MM.1S (cell line): ENCODE measurements around the gene DENND1A.

Experiments used
- DNase-seq: peaks from one replicate; pipeline ENCODE4 v3.0.0-alpha.2; 2015
- H2AFZ ChIP-seq: fragments of 300-600 bp; sonication (generic); 2 replicates; pipeline ENCODE4 v1.6.0; 2016; ENCODE audit warnings: antibody characterized with exemption, low read length
- H3F3A ChIP-seq: fragments of 300-600 bp; sonication (generic); 2 replicates; pipeline ENCODE4 v1.6.1; 2016; ENCODE audit warnings: mild to moderate bottlenecking, antibody characterized with exemption, low read length, moderate library complexity, mixed read lengths; ENCODE audit not compliant: insufficient read depth
- H3K27ac ChIP-seq: fragments of 300-600 bp; sonication (generic); 2 replicates; pipeline ENCODE4 v1.5.1; 2016; ENCODE audit warnings: mild to moderate bottlenecking, low read length
- H3K27me3 ChIP-seq: fragments of 300-600 bp; sonication (generic); replicated peaks from 2 replicates; pipeline ENCODE4 v1.6.0; 2016; ENCODE audit warnings: low read length; ENCODE audit not compliant: insufficient read depth
- H3K36me3 ChIP-seq: fragments of 300-600 bp; sonication (generic); replicated peaks from 2 replicates; pipeline ENCODE4 v1.6.1; 2016; ENCODE audit warnings: mild to moderate bottlenecking, low read length, mixed read lengths; ENCODE audit not compliant: insufficient read depth
- H3K4me1 ChIP-seq: fragments of 300-600 bp; sonication (generic); 2 replicates; pipeline ENCODE4 v1.6.1; 2016; ENCODE audit warnings: low read length, mixed read lengths
- H3K4me2 ChIP-seq: fragments of 300-600 bp; sonication (generic); 2 replicates; pipeline ENCODE4 v1.6.0; 2016; ENCODE audit warnings: low read depth, low read length
- H3K4me3 ChIP-seq: fragments of 300-600 bp; sonication (generic); 2 replicates; pipeline ENCODE4 v1.5.1; 2016; ENCODE audit warnings: low read length, mixed read lengths
- H3K79me2 ChIP-seq: fragments of 300-600 bp; sonication (generic); 2 replicates; pipeline ENCODE4 v1.6.1; 2016; ENCODE audit warnings: mixed run types, low read length, mixed read lengths
- H3K9ac ChIP-seq: fragments of 300-600 bp; sonication (generic); 2 replicates; pipeline ENCODE4 v1.6.1; 2016; ENCODE audit warnings: low read length, mixed read lengths
- H3K9me2 ChIP-seq: fragments of 300-600 bp; sonication (generic); replicated peaks from 2 replicates; pipeline ENCODE4 v1.6.1; 2016; ENCODE audit warnings: mild to moderate bottlenecking, low read length, mixed read lengths; ENCODE audit not compliant: insufficient read depth
- H3K9me3 ChIP-seq: fragments of 300-600 bp; sonication (generic); replicated peaks from 2 replicates; pipeline ENCODE4 v1.6.1; 2016; ENCODE audit warnings: mild to moderate bottlenecking, low read length, mixed read lengths; ENCODE audit not compliant: insufficient read depth
- H4K20me1 ChIP-seq: fragments of 300-600 bp; sonication (generic); 2 replicates; pipeline ENCODE4 v1.6.1; 2016; ENCODE audit warnings: mild to moderate bottlenecking, low read length, moderate library complexity, mixed read lengths; ENCODE audit not compliant: insufficient read depth
- CTCF ChIP-seq: fragments of 300-600 bp; sonication (generic); IDR thresholded peaks from 2 replicates; pipeline ENCODE4 v1.5.1; 2016; ENCODE audit warnings: antibody characterized with exemption, low read length, mixed read lengths
- EZH2 ChIP-seq: fragments of 300-600 bp; sonication (generic); optimal IDR thresholded peaks from 2 replicates; pipeline ENCODE3; 2017; ENCODE audit warnings: low read depth, mild to moderate bottlenecking, antibody characterized with exemption, low read length, mixed read lengths
- EZH2phosphoT487 ChIP-seq: fragments of 300-600 bp; sonication (generic); IDR thresholded peaks from 2 replicates; pipeline ENCODE4 v1.6.1; 2018; ENCODE audit warnings: antibody characterized with exemption, low read length

Gene DENND1A

GRCh38 chr9:123647145-123647544, 282.8 kb downstream of the DENND1A start:
- no peaks in the 10 kb centered on the region for H3K4me1 ChIP-seq
- H3K4me3 ChIP-seq = no peak overlapping the region
- TF ChIP-seq EZH2phosphoT487 (no peak), EZH2 (no peak), CTCF (no peak)
- H2AFZ ChIP-seq = no peak overlapping the region
- no peaks in the 10 kb centered on the region for H3F3A ChIP-seq
- H3K9me3 ChIP-seq = no peaks in the 10 kb centered on the region
- H3K27ac ChIP-seq = no peak overlapping the region
- H4K20me1 ChIP-seq = no peaks in the 10 kb centered on the region
- no peaks in the 10 kb centered on the region for H3K36me3 ChIP-seq
- no peaks in the 10 kb centered on the region for H3K9me2 ChIP-seq
- H3K27me3 ChIP-seq = no peaks in the 10 kb centered on the region
- no peaks in the 10 kb centered on the region for H3K79me2 ChIP-seq
- no peak for DNase-seq
- no peak overlapping the region for H3K4me2 ChIP-seq
- no peak overlapping the region for H3K9ac ChIP-seq

DNA sequence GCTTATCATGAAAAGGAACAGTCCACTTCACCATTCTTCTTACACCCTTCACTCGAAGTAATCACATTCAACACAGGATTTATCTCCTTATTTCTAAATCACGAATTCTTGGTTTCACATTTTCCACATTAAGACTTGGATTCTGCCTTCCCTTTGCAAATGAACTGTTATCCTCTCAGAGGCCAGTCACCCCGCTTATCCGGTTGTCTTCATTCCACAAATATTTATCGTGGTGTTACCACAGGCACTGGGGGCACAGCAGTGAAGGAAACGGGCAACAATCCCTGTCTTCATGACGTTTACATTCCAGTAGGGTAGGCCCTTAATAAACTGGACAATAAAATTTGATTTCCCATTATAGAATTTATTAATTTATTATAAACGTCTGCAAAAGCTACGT, 284.2 kb downstream of the DENND1A start:
- H4K20me1 ChIP-seq = no peaks in the 10 kb centered on the region
- H3F3A ChIP-seq = no peaks in the 10 kb centered on the region
- TF ChIP-seq EZH2 (no peak), CTCF (no peak), EZH2phosphoT487 (no peak)
- no peak overlapping the region for H3K4me2 ChIP-seq
- H2AFZ ChIP-seq = no peak overlapping the region
- DNase-seq = no peak
- H3K36me3 ChIP-seq = no peaks in the 10 kb centered on the region
- no peaks in the 10 kb centered on the region for H3K9me3 ChIP-seq
- H3K9ac ChIP-seq = no peak overlapping the region
- H3K27me3 ChIP-seq = no peaks in the 10 kb centered on the region
- no peaks in the 10 kb centered on the region for H3K79me2 ChIP-seq
- H3K4me1 ChIP-seq = no peaks in the 10 kb centered on the region
- H3K27ac ChIP-seq = no peak overlapping the region
- no peaks in the 10 kb centered on the region for H3K9me2 ChIP-seq
- no peak overlapping the region for H3K4me3 ChIP-seq

DNA sequence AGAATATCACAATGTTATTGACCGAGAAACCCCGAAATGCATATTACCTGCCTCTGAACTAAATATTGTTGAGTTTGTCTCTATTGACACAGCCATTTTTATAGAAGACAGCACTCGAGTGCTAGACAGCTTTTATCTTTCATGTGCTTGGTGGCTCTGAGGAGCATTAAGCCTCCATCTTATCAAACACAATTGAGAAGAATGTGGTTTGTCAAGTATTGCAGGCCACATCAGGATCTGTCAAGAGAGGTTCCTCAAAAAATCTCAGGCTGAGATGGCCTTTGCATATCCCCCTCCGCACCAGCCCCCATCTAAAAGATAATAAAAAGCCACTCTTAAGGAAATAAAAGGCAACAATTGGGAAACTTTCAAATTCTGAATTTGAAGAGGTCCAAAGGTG, 284.8 kb downstream of the DENND1A start:
- Histone ChIP-seq H2AFZ (no peak overlapping the region), H3K27ac (no peak overlapping the region), H3K4me1 (no peaks in the 10 kb centered on the region), H4K20me1 (no peaks in the 10 kb centered on the region), H3K27me3 (no peaks in the 10 kb centered on the region), H3K79me2 (no peaks in the 10 kb centered on the region), H3K4me3 (no peak overlapping the region), H3K9ac (no peak overlapping the region), H3K9me3 (no peaks in the 10 kb centered on the region), H3F3A (no peaks in the 10 kb centered on the region), H3K36me3 (no peaks in the 10 kb centered on the region), H3K4me2 (no peak overlapping the region), H3K9me2 (no peaks in the 10 kb centered on the region)
- no peak for TF ChIP-seq EZH2
- TF ChIP-seq CTCF = no peak
- TF ChIP-seq EZH2phosphoT487 = no peak
- no peak for DNase-seq

GRCh38 chr9:123643518-123643917, 286.4 kb downstream of the DENND1A start:
- H3K79me2 ChIP-seq = no peaks in the 10 kb centered on the region
- H3K4me1 ChIP-seq = no peaks in the 10 kb centered on the region
- TF ChIP-seq CTCF (no peak), EZH2phosphoT487 (no peak), EZH2 (no peak)
- no peak overlapping the region for H2AFZ ChIP-seq
- no peaks in the 10 kb centered on the region for H4K20me1 ChIP-seq
- no peaks in the 10 kb centered on the region for H3K9me3 ChIP-seq
- H3F3A ChIP-seq = no peaks in the 10 kb centered on the region
- H3K27me3 ChIP-seq = no peaks in the 10 kb centered on the region
- H3K27ac ChIP-seq = no peak overlapping the region
- no peaks in the 10 kb centered on the region for H3K9me2 ChIP-seq
- no peak overlapping the region for H3K9ac ChIP-seq
- no peak overlapping the region for H3K4me2 ChIP-seq
- DNase-seq = no peak
- no peaks in the 10 kb centered on the region for H3K36me3 ChIP-seq
- no peak overlapping the region for H3K4me3 ChIP-seq
